H9 (cell line): ENCODE measurements around the gene KY. TPM values are rescaled to one million over a fixed set of nuclear protein-coding genes. Genes with fewer than 3 reads are reported as not detected.

Experiments used
- DNase-seq: peaks from one replicate; pipeline ENCODE4 v3.0.0-alpha.2; 2017
- H2AFZ ChIP-seq: one replicate; pipeline ENCODE4 v1.6.1; 2013; ENCODE audit warnings: mild to moderate bottlenecking, low read length, control low read depth, moderate library complexity
- H2AK5ac ChIP-seq: 2 replicates; pipeline ENCODE4 v1.6.1; 2013; ENCODE audit warnings: low read length, control low read depth, mixed read lengths; ENCODE audit not compliant: insufficient read length
- H2BK120ac ChIP-seq: one replicate; pipeline ENCODE4 v1.6.1; 2013; ENCODE audit warnings: low read depth, mild to moderate bottlenecking, low read length, control low read depth, inconsistent platforms; ENCODE audit not compliant: poor library complexity, severe bottlenecking
- H2BK12ac ChIP-seq: 2 replicates; pipeline ENCODE4 v1.6.1; 2013; ENCODE audit warnings: low read length, control low read depth, mixed read lengths, low read depth; ENCODE audit not compliant: insufficient read length
- H2BK15ac ChIP-seq: 2 replicates; pipeline ENCODE4 v1.6.1; 2013; ENCODE audit warnings: low read depth, low read length, control low read depth
- H2BK20ac ChIP-seq: one replicate; pipeline ENCODE4 v1.6.1; 2013; ENCODE audit warnings: low read depth, mild to moderate bottlenecking, low read length, control low read depth, inconsistent platforms; ENCODE audit not compliant: poor library complexity, severe bottlenecking
- H2BK5ac ChIP-seq: 2 replicates; pipeline ENCODE4 v1.6.1; 2013; ENCODE audit warnings: low read length, control low read depth, mixed read lengths; ENCODE audit not compliant: insufficient read length
- H3K14ac ChIP-seq: 2 replicates; pipeline ENCODE4 v1.6.1; 2013; ENCODE audit warnings: low read length, control low read depth; ENCODE audit not compliant: insufficient read depth
- H3K18ac ChIP-seq: 2 replicates; pipeline ENCODE4 v1.6.1; 2013; ENCODE audit warnings: low read depth, mild to moderate bottlenecking, mixed read lengths, low read length, control low read depth; ENCODE audit not compliant: insufficient read length
- H3K23ac ChIP-seq: 2 replicates; pipeline ENCODE4 v1.6.1; 2013; ENCODE audit warnings: low read length, control low read depth, mixed read lengths, low read depth; ENCODE audit not compliant: insufficient read length
- H3K23me2 ChIP-seq: 2 replicates; pipeline ENCODE4 v1.6.1; 2013; ENCODE audit warnings: low read depth, mild to moderate bottlenecking, mixed read lengths, low read length, control low read depth; ENCODE audit not compliant: insufficient read length, poor library complexity, severe bottlenecking
- H3K27ac ChIP-seq: 2 replicates; pipeline ENCODE4 v1.5.1; 2013; ENCODE audit warnings: low read length, control low read depth, mixed read lengths, low read depth; ENCODE audit not compliant: insufficient read length
- H3K27me3 ChIP-seq: 2 replicates; pipeline ENCODE4 v1.6.1; 2013; ENCODE audit warnings: low read length, control low read depth, inconsistent platforms; ENCODE audit not compliant: insufficient read depth
- H3K4ac ChIP-seq: 2 replicates; pipeline ENCODE4 v1.6.1; 2013; ENCODE audit warnings: low read depth, mild to moderate bottlenecking, control low read depth, inconsistent platforms, low read length, moderate library complexity
- H3K4me1 ChIP-seq: 2 replicates; pipeline ENCODE4 v1.6.1; 2013; ENCODE audit warnings: low read length, control low read depth, inconsistent platforms; ENCODE audit not compliant: insufficient read depth
- H3K4me2 ChIP-seq: 2 replicates; pipeline ENCODE4 v1.6.1; 2013; ENCODE audit warnings: low read length, control low read depth, mixed read lengths; ENCODE audit not compliant: insufficient read length, insufficient read depth
- H3K56ac ChIP-seq: 2 replicates; pipeline ENCODE4 v1.6.1; 2013; ENCODE audit warnings: low read depth, mild to moderate bottlenecking, mixed read lengths, low read length, control low read depth; ENCODE audit not compliant: insufficient read length
- H3K79me1 ChIP-seq: 2 replicates; pipeline ENCODE4 v1.6.1; 2013; ENCODE audit warnings: low read depth, mild to moderate bottlenecking, moderate library complexity, low read length, control low read depth, inconsistent platforms; ENCODE audit not compliant: insufficient read depth, poor library complexity, severe bottlenecking
- H3K79me2 ChIP-seq: 2 replicates; pipeline ENCODE4 v1.6.1; 2013; ENCODE audit warnings: low read length, control low read depth, inconsistent platforms; ENCODE audit not compliant: insufficient read depth
- H3K9ac ChIP-seq: 2 replicates; pipeline ENCODE4 v1.6.1; 2013; ENCODE audit warnings: low read length, control low read depth, mixed read lengths; ENCODE audit not compliant: insufficient read length; ENCODE audit errors: extremely low read depth
- H3K9me3 ChIP-seq: one replicate; pipeline ENCODE4 v1.6.1; 2013; ENCODE audit warnings: low read depth, low read length, inconsistent platforms; ENCODE audit not compliant: control insufficient read depth
- H3T11ph ChIP-seq: one replicate; pipeline ENCODE4 v1.6.1; 2013; ENCODE audit warnings: mild to moderate bottlenecking, low read length, control low read depth, inconsistent platforms
- H4K20me1 ChIP-seq: one replicate; pipeline ENCODE4 v1.6.1; 2013; ENCODE audit not compliant: control insufficient read depth, insufficient read length, insufficient read depth
- H4K5ac ChIP-seq: 2 replicates; pipeline ENCODE4 v1.6.1; 2013; ENCODE audit warnings: low read depth, mild to moderate bottlenecking, mixed read lengths, low read length, control low read depth; ENCODE audit not compliant: insufficient read length
- H4K8ac ChIP-seq: replicated peaks from 2 replicates; pipeline ENCODE4 v1.6.1; 2013; ENCODE audit warnings: low read length, control low read depth, mixed read lengths, low read depth; ENCODE audit not compliant: insufficient read length
- H4K91ac ChIP-seq: 2 replicates; pipeline ENCODE4 v1.6.1; 2013; ENCODE audit warnings: low read depth, mild to moderate bottlenecking, moderate library complexity, mixed read lengths, low read length, control low read depth; ENCODE audit not compliant: insufficient read length
- H3K27ac Mint-ChIP-seq, 3 experiments: 2 replicates in 2 of 3; 3 replicates in 1 of 3; pipeline ENCODE4 v1.8.0; 2020 to 2021; ENCODE audit warnings: mixed read lengths in 3 of 3, mild to moderate bottlenecking in 1 of 3, moderate library complexity in 1 of 3
- H3K27me3 Mint-ChIP-seq: 2 replicates; pipeline ENCODE4 v1.8.0; 2021; ENCODE audit warnings: low read depth, mild to moderate bottlenecking, moderate library complexity, mixed read lengths
- H3K36me3 Mint-ChIP-seq, 3 experiments: 2 replicates in 2 of 3; 3 replicates in 1 of 3; pipeline ENCODE4 v1.8.0; 2020 to 2021; ENCODE audit warnings: low read depth in 3 of 3, mixed read lengths in 3 of 3; ENCODE audit not compliant: insufficient read depth in 1 of 3
- H3K4me1 Mint-ChIP-seq, 2 experiments: 2 replicates each; pipeline ENCODE4 v1.8.0; 2020; ENCODE audit warnings: mixed read lengths in 2 of 2
- H3K4me3 Mint-ChIP-seq, 2 experiments: 2 replicates in 1 of 2; 3 replicates in 1 of 2; pipeline ENCODE4 v1.8.0; 2020 to 2021; ENCODE audit warnings: mild to moderate bottlenecking in 2 of 2, mixed read lengths in 2 of 2, moderate library complexity in 1 of 2
- H3K9me3 Mint-ChIP-seq, 2 experiments: 2 replicates in 1 of 2; 3 replicates in 1 of 2; pipeline ENCODE4 v1.8.0; 2020; ENCODE audit warnings: mild to moderate bottlenecking in 2 of 2, mixed read lengths in 2 of 2, moderate library complexity in 1 of 2
- WGBS: extraction: QIAGEN DNeasy Blood & Tissue Kit; methylation state at CpG from one replicate; pipeline ENCODE4 v1.1.7; 2013; ENCODE audit warnings: missing lambda C conversion rate, low lambda C conversion rate, mixed read lengths; ENCODE audit not compliant: insufficient read length; ENCODE audit errors: extremely low coverage; 5-methylcytosine and 5-hydroxymethylcytosine counted together
- total RNA-seq: library from RNA; stranded (reverse); gene quantifications from 2 replicates; pipeline ENCODE4 v1.2.1, GENCODE V29; 2021
- TF ChIP-seq, protein P1 (sequence below): fragments of 200-600 bp; sonication (generic); conservative IDR thresholded peaks from 3 replicates; pipeline ENCODE4 v1.8.0; 2021; ENCODE audit warnings: antibody characterized with exemption, mild to moderate bottlenecking

The KY gene
- total RNA-seq, 1 experiment from 2014 or later: not detected

DNA sequence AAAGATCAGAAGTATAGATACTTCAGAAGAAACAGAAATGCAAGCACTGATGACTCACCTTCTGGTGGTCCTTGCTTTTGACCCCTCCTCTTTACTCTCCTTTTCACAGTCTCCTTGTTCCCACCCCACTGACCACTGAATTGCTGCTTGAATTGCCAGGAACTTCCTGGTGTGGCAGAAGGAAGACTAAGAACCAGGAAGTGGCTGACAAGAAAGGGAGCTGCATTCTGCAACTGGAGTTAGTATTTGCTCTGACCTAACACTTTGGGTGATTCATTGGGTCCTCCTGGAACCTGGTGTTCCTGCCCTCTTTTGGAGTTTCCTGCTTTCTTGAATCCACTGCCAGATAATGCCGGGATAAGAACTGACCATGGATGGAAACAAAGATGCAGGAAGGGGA, 23.0 kb downstream of the KY start:
- H3K4me2 ChIP-seq: no peak overlapping the region
- Mint-ChIP-seq H3K36me3 (peaks cover 0 to 11% (median 6%) of the 10 kb centered on the region in 3 experiments; a peak in 4 of 7 replicates), H3K9me3 (peaks cover 16% of the 10 kb centered on the region in 2 experiments), H3K27me3 (peaks cover 14% of the 10 kb centered on the region), H3K4me1 (no peaks in the 10 kb centered on the region), H3K27ac (no peak overlapping the region), H3K4me3 (no peak overlapping the region)
- H3K79me1 ChIP-seq: no peaks in the 10 kb centered on the region
- no peaks in the 10 kb centered on the region for H3K23me2 ChIP-seq
- H3K9ac ChIP-seq: no peak overlapping the region
- no peak overlapping the region for H3K4ac ChIP-seq
- no peak overlapping the region for H3K23ac ChIP-seq
- WGBS: no CpG with 5 or more reads among the region's 1 CpG
- no peak overlapping the region for H2BK20ac ChIP-seq
- no peak overlapping the region for H3K14ac ChIP-seq
- no peak overlapping the region for H2BK5ac ChIP-seq
- no peak overlapping the region for H4K91ac ChIP-seq
- no peak overlapping the region for H4K5ac ChIP-seq
- no peak overlapping the region for H2AK5ac ChIP-seq
- H4K20me1 ChIP-seq: no peaks in the 10 kb centered on the region
- H2AFZ ChIP-seq: no peak overlapping the region
- H3K27me3 ChIP-seq: no peaks in the 10 kb centered on the region
- no peak overlapping the region for H3K18ac ChIP-seq
- H3K4me1 ChIP-seq: no peaks in the 10 kb centered on the region
- no peak overlapping the region for H4K8ac ChIP-seq
- peak; percentile 20 for DNase-seq
- no peak overlapping the region for H2BK15ac ChIP-seq
- H3K27ac ChIP-seq: no peak overlapping the region
- no peak overlapping the region for H2BK12ac ChIP-seq
- H3T11ph ChIP-seq: no peak overlapping the region
- no peaks in the 10 kb centered on the region for H3K79me2 ChIP-seq
- no peak overlapping the region for H2BK120ac ChIP-seq
- H3K56ac ChIP-seq: no peak overlapping the region
- TF ChIP-seq, protein P1, sequence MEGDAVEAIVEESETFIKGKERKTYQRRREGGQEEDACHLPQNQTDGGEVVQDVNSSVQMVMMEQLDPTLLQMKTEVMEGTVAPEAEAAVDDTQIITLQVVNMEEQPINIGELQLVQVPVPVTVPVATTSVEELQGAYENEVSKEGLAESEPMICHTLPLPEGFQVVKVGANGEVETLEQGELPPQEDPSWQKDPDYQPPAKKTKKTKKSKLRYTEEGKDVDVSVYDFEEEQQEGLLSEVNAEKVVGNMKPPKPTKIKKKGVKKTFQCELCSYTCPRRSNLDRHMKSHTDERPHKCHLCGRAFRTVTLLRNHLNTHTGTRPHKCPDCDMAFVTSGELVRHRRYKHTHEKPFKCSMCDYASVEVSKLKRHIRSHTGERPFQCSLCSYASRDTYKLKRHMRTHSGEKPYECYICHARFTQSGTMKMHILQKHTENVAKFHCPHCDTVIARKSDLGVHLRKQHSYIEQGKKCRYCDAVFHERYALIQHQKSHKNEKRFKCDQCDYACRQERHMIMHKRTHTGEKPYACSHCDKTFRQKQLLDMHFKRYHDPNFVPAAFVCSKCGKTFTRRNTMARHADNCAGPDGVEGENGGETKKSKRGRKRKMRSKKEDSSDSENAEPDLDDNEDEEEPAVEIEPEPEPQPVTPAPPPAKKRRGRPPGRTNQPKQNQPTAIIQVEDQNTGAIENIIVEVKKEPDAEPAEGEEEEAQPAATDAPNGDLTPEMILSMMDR: no peak
- no peaks in the 10 kb centered on the region for H3K9me3 ChIP-seq
